Endothelial cell of hepatic sinusoid (primary cell): ENCODE results near the gene SEMA3A.

Source experiments
- in situ Hi-C: cut with HindIII; loops from 2 replicates; pipeline ENCODE4 v1.10.0; 2017; ENCODE audit warnings: low sequenced_read_pairs

Gene SEMA3A

GRCh38 chr7:84113906-84114850 is 80.4 kb downstream of the SEMA3A start:
- in situ Hi-C loops, result no loop called here

GRCh38 chr7:84113286-84113685 is 81.3 kb downstream of the SEMA3A start:
- in situ Hi-C loops, result no loop called here

DNA sequence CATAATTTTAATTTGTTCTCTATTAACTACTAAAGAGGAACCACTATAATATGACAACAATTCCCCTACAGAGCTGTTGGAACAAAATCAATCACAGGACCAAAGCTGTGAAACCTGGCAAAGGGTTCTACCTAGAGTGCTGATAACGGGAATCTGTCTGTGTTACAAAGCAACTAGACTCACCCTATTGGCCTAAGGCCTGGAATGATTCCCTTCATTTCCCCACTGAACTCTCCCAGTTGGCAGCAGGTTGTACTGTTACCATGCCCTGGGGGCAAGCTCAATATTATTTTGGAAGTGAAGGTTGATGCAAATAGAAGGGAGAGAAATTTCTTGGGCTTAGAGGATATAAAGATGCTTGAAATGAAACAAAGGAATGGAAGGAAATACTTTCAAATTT is 81.8 kb downstream of the SEMA3A start:
- in situ Hi-C loops, result no loop called here

GRCh38 chr7:84111842-84112241 is 82.7 kb downstream of the SEMA3A start:
- in situ Hi-C loops, result no loop called here

- in situ Hi-C loops, result no loop called here
These were observed 84.2 kb downstream of the SEMA3A start for GRCh38 chr7:84110400-84110799.

- in situ Hi-C loops, result no loop called here
These were observed 85.8 kb downstream of the SEMA3A start for GRCh38 chr7:84108787-84109186.

DNA sequence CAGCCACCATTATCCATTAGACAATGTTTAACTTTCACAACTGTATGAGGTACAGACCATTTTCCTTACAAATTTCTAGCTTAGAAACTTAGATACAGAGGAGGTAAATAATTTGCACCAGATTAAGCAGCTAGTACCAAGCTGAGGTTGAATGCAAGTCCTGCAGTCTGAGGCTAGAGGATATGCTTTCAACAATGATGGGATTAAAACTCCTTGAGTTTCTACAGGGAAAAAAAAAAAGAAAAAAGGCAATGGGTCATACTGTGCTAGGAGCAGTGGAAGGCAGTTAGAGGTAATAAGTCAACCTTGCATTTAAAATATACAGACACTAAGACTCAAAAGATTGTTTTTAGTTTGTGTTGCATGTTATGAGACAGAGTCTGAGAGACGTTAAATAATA is 86.5 kb downstream of the SEMA3A start:
- in situ Hi-C loops, result no loop called here

DNA sequence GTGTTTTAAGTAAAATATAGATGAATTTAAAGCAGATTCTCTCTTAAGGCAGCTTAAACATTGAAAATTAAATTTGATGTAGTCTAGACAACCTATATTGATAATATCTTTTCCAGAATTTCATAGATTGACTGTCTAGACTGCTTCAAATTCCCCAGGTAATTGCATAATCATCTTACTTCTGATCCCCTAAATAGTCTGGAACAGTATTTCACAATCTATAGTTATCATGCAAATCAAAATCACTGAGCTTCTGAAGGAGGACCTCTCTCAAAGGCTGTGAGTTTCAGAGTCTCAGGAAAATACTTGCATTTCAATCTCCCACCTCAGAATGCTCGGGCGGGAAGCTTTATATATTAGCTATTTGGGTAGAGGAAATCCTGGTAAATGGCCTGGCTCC is 87.3 kb downstream of the SEMA3A start:
- in situ Hi-C loops, result no loop called here

DNA sequence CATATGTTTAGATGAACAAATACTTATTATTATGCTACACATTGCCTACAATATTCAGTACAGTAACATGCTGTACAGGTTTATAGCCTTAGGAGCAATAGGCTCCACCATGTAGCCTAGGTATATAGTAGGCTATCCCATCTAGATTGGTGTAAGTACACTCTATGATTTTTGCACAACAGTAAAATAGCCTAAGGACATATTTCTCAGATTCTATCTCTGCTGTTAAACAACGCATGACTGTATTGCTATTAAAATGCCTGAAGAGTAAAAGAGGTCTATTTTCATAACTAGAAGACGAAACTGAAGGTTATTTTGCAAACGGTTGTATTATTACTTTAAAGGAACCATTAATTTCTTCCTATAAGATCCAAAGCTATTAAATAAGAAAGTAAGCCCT is 88.3 kb downstream of the SEMA3A start:
- in situ Hi-C loops, result no loop called here

DNA sequence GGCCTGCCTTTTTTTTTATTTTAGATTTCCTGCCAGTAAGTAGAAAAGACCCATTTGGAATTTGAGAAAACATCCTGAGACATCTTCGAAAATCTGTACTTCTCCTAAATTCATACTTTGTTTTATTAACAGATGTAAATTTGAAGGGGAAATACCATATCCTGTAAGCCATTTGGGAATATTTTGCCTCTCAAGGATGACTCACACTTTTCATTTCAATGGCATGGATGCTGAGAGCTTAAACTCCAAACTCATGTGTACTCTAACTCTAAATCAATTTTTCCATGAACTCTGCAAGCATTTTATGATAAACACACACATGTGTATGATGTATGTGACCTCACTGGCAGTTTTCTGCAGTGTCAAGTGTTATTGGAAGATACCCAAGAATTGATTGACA is 89.0 kb downstream of the SEMA3A start:
- in situ Hi-C loops, result no loop called here

GRCh38 chr7:84104826-84105225 is 89.8 kb downstream of the SEMA3A start:
- in situ Hi-C loops, result no loop called here

- in situ Hi-C loops, result no loop called here
These were observed 92.4 kb downstream of the SEMA3A start for GRCh38 chr7:84102213-84102612.

GRCh38 chr7:84100866-84101265 is 93.7 kb downstream of the SEMA3A start:
- in situ Hi-C loops, result no loop called here

DNA sequence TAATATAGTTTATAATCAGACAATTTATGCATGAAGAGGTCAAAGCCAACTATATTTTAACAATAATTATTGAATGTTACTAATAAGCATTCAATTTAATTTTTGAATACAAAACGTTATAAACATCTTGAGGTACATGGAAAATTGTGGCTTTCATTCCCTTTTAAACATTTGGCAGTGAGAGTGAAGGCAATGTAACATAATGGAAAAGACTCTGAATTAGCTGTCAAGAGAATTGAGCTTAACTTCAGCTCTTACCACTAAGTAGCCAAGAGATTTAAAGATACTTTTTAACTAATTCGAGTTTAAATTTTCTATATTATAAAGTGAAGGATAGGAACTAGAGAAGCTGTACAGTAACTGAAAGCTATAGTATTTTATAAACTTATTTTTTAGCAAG is 98.6 kb downstream of the SEMA3A start:
- in situ Hi-C loops, result no loop called here

- in situ Hi-C loops, result no loop called here
These were observed 102.4 kb downstream of the SEMA3A start for GRCh38 chr7:84092207-84092606.

DNA sequence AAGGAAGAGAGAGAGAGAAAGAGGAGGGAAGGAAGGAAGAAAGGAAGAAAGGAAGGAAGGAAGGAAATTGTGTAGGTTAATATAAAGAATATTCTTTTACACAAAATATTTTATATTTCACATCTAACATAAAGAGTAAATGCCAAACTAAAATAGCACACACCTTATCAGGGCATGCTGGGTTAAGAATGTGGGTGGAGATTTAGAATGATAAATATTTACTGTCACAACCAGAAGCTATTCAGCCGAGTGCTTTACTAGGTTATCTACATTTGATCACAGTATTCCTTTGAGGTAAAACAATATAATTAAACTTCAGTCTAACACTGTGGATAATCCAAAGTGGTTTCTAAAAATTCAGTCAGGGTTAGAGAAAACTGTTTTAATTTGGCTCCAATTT is 103.3 kb downstream of the SEMA3A start:
- in situ Hi-C loops, result no loop called here

DNA sequence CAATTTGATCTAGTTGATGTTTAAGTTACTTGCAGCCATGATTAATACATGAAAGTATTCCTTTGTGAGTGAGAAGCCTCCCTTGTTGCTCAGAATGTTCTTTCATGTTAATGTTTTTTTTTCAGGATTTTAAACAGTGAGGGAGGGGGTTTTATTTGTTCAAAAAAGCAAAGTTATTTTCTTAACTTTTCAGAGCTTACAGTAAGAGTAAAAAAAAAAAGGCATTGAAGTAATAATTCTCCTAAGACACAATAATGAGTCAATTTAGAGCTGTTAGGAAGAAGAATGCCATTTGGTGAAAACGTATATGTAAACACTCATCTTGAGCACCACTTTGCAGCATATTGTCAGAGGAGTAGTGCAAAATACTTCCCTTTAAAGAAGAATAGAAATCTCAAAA is 105.8 kb downstream of the SEMA3A start:
- in situ Hi-C loops, result no loop called here

- in situ Hi-C loops, result no loop called here
These were observed 108.6 kb downstream of the SEMA3A start for GRCh38 chr7:84085998-84086397.

GRCh38 chr7:84085147-84085546 is 109.4 kb downstream of the SEMA3A start:
- in situ Hi-C loops, result no loop called here

GRCh38 chr7:84083846-84084245 is 110.7 kb downstream of the SEMA3A start:
- in situ Hi-C loops, result no loop called here

DNA sequence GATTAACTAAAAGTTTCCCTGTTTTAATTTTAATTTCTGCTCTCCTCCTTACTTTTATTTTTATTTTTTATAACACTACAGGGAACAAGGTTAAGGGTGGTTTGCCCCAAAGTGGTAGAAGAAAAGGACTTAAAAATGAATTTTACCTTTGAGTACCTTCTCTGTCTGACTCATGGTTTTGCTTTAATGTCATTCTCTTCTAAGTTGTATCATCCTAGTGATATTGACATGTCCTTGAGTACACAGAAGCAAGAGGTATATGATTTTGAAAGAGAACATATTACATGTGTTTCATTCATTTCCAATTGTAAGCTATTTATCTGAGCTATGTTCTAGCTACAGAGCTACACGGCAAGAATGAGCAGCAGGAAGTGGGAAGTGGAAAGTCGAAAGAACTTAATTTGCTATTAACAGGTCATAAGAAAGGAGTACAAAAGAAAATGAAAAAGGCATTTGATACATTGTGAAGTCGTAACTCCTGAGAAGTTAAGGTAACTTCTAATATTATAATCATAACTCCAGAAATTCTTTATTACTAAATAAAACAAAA is 112.5 kb downstream of the SEMA3A start:
- in situ Hi-C loops, result no loop called here

- in situ Hi-C loops, result no loop called here
These were observed 117.3 kb downstream of the SEMA3A start for GRCh38 chr7:84077336-84077735.
